HG03457 (cell line): ENCODE data around the gene ZFPM1.
"Not testable (repeated sequence)": the region's sequence is repeated elsewhere in the genome, so short reads cannot be mapped to it uniquely, and the experiment has no call there.

Experiments used
- ATAC-seq: cut with Tn5 transposase; IDR thresholded peaks from one replicate; pipeline ENCODE4 v1.9.1; 2021; ENCODE audit warnings: moderate number of reproducible peaks; ENCODE audit not compliant: unreplicated experiment

Gene ZFPM1

GRCh38 chr16:88510091-88510994 lies 57.3 kb downstream of the ZFPM1 start:
- no peak for ATAC-seq

GRCh38 chr16:88511060-88511459 lies 58.0 kb downstream of the ZFPM1 start:
- no peak for ATAC-seq

- ATAC-seq, result no peak
These were observed 58.8 kb downstream of the ZFPM1 start for GRCh38 chr16:88511906-88512305.

- no peak for ATAC-seq
These were observed 59.9 kb downstream of the ZFPM1 start for GRCh38 chr16:88512728-88513696.

- ATAC-seq, result no peak
These were observed 61.0 kb downstream of the ZFPM1 start for GRCh38 chr16:88514070-88514469.

GRCh38 chr16:88514526-88515232 lies 61.6 kb downstream of the ZFPM1 start:
- ATAC-seq, result no peak

- ATAC-seq, result no peak
These were observed 62.3 kb downstream of the ZFPM1 start for GRCh38 chr16:88515371-88515770.

GRCh38 chr16:88515925-88516594 lies 63.0 kb downstream of the ZFPM1 start:
- no peak for ATAC-seq

GRCh38 chr16:88516601-88517061 lies 63.6 kb downstream of the ZFPM1 start:
- ATAC-seq, result no peak

GRCh38 chr16:88517208-88517774 lies 64.2 kb downstream of the ZFPM1 start:
- not testable (repeated sequence) for ATAC-seq

GRCh38 chr16:88518411-88519111 lies 65.5 kb downstream of the ZFPM1 start:
- not testable (repeated sequence) for ATAC-seq

GRCh38 chr16:88519240-88519639 lies 66.2 kb downstream of the ZFPM1 start:
- ATAC-seq, result no peak

- no peak for ATAC-seq
These were observed 67.0 kb downstream of the ZFPM1 start for GRCh38 chr16:88519938-88520653.

GRCh38 chr16:88521674-88522073 lies 68.6 kb downstream of the ZFPM1 start:
- ATAC-seq, result no peak

- ATAC-seq, result no peak
These were observed 69.3 kb downstream of the ZFPM1 start for GRCh38 chr16:88522276-88522949.

GRCh38 chr16:88523309-88524161 lies 70.5 kb downstream of the ZFPM1 start:
- no peak for ATAC-seq

- no peak for ATAC-seq
These were observed 71.3 kb downstream of the ZFPM1 start for GRCh38 chr16:88524274-88524972.
